Subcutaneous abdominal adipose tissue (tissue), 5 donors: Measurements from ENCODE around the gene MED25.

ENCODE experiments used
- H3K27ac ChIP-seq: one replicate; pipeline ENCODE4 v1.7.0; 2013; ENCODE audit warnings: low read depth, mild to moderate bottlenecking, inconsistent platforms, low read length, moderate library complexity
- H3K27me3 ChIP-seq, 5 donors: one replicate each; pipeline ENCODE4 v1.7.0; 2013; ENCODE audit warnings: low read length in 5 of 5, inconsistent platforms in 1 of 5; ENCODE audit not compliant: control insufficient read depth in 5 of 5, insufficient read depth in 4 of 5
- H3K36me3 ChIP-seq, 5 donors: one replicate each; pipeline ENCODE4 v1.7.0; 2013; ENCODE audit warnings: low read length in 5 of 5; ENCODE audit not compliant: control insufficient read depth in 5 of 5, insufficient read depth in 5 of 5
- H3K4me1 ChIP-seq, 5 donors: one replicate each; pipeline ENCODE4 v1.7.0; 2013; ENCODE audit warnings: low read length in 5 of 5, mild to moderate bottlenecking in 3 of 5, moderate library complexity in 1 of 5; ENCODE audit not compliant: control insufficient read depth in 5 of 5, insufficient read depth in 5 of 5
- H3K4me3 ChIP-seq, 5 donors: one replicate each; pipeline ENCODE4 v1.7.0; 2013; ENCODE audit warnings: low read length in 5 of 5, low read depth in 1 of 5
- H3K9ac ChIP-seq, 5 donors: one replicate each; pipeline ENCODE4 v1.7.0; 2013; ENCODE audit warnings: low read length in 5 of 5, mild to moderate bottlenecking in 4 of 5, moderate library complexity in 3 of 5
- H3K9me3 ChIP-seq, 5 donors: one replicate each; pipeline ENCODE4 v1.7.0; 2013; ENCODE audit warnings: low read length in 5 of 5; ENCODE audit not compliant: control insufficient read depth in 5 of 5
- donor health status: healthy.
- donor health status: healthy.
- donor health status: healthy.
- donor health status: healthy.
- donor health status: healthy.

Gene MED25

GRCh38 chr19:49875857-49876421 is 57.9 kb downstream of the MED25 start:
- peak overlapping the region; percentile 63 to 100 (median 97) for H3K9ac ChIP-seq
- H3K36me3 ChIP-seq = peaks cover 0 to 48% (median 28%) of the 10 kb centered on the region in 5 donors
- peak overlapping the region; percentile 82 to 100 (median 96) for H3K4me3 ChIP-seq
- peaks cover 3 to 38% (median 31%) of the 10 kb centered on the region in 5 donors for H3K4me1 ChIP-seq
- no peaks in the 10 kb centered on the region for H3K9me3 ChIP-seq
- peak overlapping the region; percentile 99 for H3K27ac ChIP-seq
- no peaks in the 10 kb centered on the region for H3K27me3 ChIP-seq

GRCh38 chr19:49876422-49877019 is 58.4 kb downstream of the MED25 start:
- Histone ChIP-seq H3K36me3 (peaks cover 0 to 48% (median 31%) of the 10 kb centered on the region in 5 donors), H3K27me3 (no peaks in the 10 kb centered on the region), H3K4me1 (peaks cover 3 to 36% (median 31%) of the 10 kb centered on the region in 5 donors), H3K9ac (peak overlapping the region; percentile 92 to 100 (median 97)), H3K4me3 (peak overlapping the region; percentile 86 to 100 (median 98)), H3K9me3 (no peaks in the 10 kb centered on the region), H3K27ac (peak overlapping the region; percentile 99)

- Histone ChIP-seq H3K4me1 (peaks cover 3 to 36% (median 28%) of the 10 kb centered on the region in 5 donors), H3K4me3 (peak within 1 kb of the TSS; percentile 86 to 100 (median 98)), H3K27ac (peak within 1 kb of the TSS; percentile 99), H3K36me3 (peaks cover 0 to 52% (median 36%) of the 10 kb centered on the region in 5 donors), H3K9me3 (no peaks in the 10 kb centered on the region), H3K9ac (peak within 1 kb of the TSS; percentile 92 to 100 (median 97)), H3K27me3 (no peaks in the 10 kb centered on the region)
Measured at GRCh38 chr19:49877020-49877878, 59.2 kb downstream of the MED25 start, which contains the start of the genes AKT1S1 and TBC1D17. Gene AKT1S1 (minus strand): TSS chr19:49877355. CDS start chr19:49873295, 4,060 bp downstream. Gene TBC1D17 (plus strand): TSS chr19:49877702. CDS start chr19:49877724, 22 bp downstream.

GRCh38 chr19:49877879-49878743 is 60.0 kb downstream of the MED25 start:
- H3K9me3 ChIP-seq = no peaks in the 10 kb centered on the region
- peak overlapping the region; percentile 68 to 100 (median 95) for H3K4me3 ChIP-seq
- H3K27me3 ChIP-seq = no peaks in the 10 kb centered on the region
- H3K4me1 ChIP-seq = peaks cover 3 to 36% (median 27%) of the 10 kb centered on the region in 5 donors
- H3K27ac ChIP-seq = peak overlapping the region; percentile 99
- peaks cover 0 to 56% (median 45%) of the 10 kb centered on the region in 5 donors for H3K36me3 ChIP-seq
- peak overlapping the region in 4 of 5 donors; percentile 91 to 100 (median 94) for H3K9ac ChIP-seq

GRCh38 chr19:49878744-49879070 is 60.6 kb downstream of the MED25 start:
- Histone ChIP-seq H3K27ac (peak overlapping the region; percentile 99), H3K4me1 (peaks cover 3 to 36% (median 27%) of the 10 kb centered on the region in 5 donors), H3K9me3 (no peaks in the 10 kb centered on the region), H3K36me3 (peaks cover 0 to 62% (median 51%) of the 10 kb centered on the region in 5 donors), H3K27me3 (no peaks in the 10 kb centered on the region), H3K9ac (peak overlapping the region in 2 of 5 donors; percentile 17 to 74), H3K4me3 (peak overlapping the region; percentile 60 to 100 (median 86))

GRCh38 chr19:49879243-49879963 is 61.3 kb downstream of the MED25 start:
- Histone ChIP-seq H3K9me3 (no peaks in the 10 kb centered on the region), H3K9ac (no peak overlapping the region), H3K4me1 (peaks cover 3 to 31% (median 27%) of the 10 kb centered on the region in 5 donors), H3K27me3 (no peaks in the 10 kb centered on the region), H3K36me3 (peaks cover 0 to 63% (median 56%) of the 10 kb centered on the region in 5 donors), H3K27ac (no peak overlapping the region), H3K4me3 (no peak overlapping the region)

GRCh38 chr19:49880162-49880869 is 62.2 kb downstream of the MED25 start:
- no peak overlapping the region for H3K27ac ChIP-seq
- peaks cover 0 to 68% (median 63%) of the 10 kb centered on the region in 5 donors for H3K36me3 ChIP-seq
- H3K4me1 ChIP-seq = peaks cover 3 to 22% (median 21%) of the 10 kb centered on the region in 5 donors
- no peaks in the 10 kb centered on the region for H3K9me3 ChIP-seq
- no peak overlapping the region for H3K9ac ChIP-seq
- no peak overlapping the region for H3K4me3 ChIP-seq
- no peaks in the 10 kb centered on the region for H3K27me3 ChIP-seq

GRCh38 chr19:49881186-49881585 is 63.1 kb downstream of the MED25 start:
- Histone ChIP-seq H3K9me3 (no peaks in the 10 kb centered on the region), H3K9ac (no peak overlapping the region), H3K4me1 (peaks cover 3 to 15% (median 12%) of the 10 kb centered on the region in 5 donors), H3K36me3 (peaks cover 0 to 73% (median 66%) of the 10 kb centered on the region in 5 donors), H3K4me3 (no peak overlapping the region), H3K27ac (no peak overlapping the region), H3K27me3 (no peaks in the 10 kb centered on the region)
